Muscle layer of duodenum (tissue), 2 donors: ENCODE measurements around the gene SERINC3.

Experiments
- H3K27ac ChIP-seq: one replicate; pipeline ENCODE4 v1.7.0; 2013; ENCODE audit warnings: mild to moderate bottlenecking, low read length
- H3K27me3 ChIP-seq: one replicate; pipeline ENCODE4 v1.7.0; 2013; ENCODE audit warnings: low read depth, mild to moderate bottlenecking, control low read depth, low read length
- H3K36me3 ChIP-seq, 2 donors: one replicate each; pipeline ENCODE4 v1.7.0; 2013; ENCODE audit warnings: low read length in 2 of 2, control low read depth in 1 of 2, mild to moderate bottlenecking in 1 of 2; ENCODE audit not compliant: insufficient read depth in 2 of 2, control insufficient read depth in 1 of 2
- H3K4me1 ChIP-seq, 2 donors: one replicate each; pipeline ENCODE4 v1.7.0; 2013; ENCODE audit warnings: low read length in 2 of 2, mild to moderate bottlenecking in 2 of 2, control low read depth in 1 of 2, moderate library complexity in 1 of 2; ENCODE audit not compliant: insufficient read depth in 2 of 2, control insufficient read depth in 1 of 2
- H3K4me3 ChIP-seq, 2 donors: one replicate each; pipeline ENCODE4 v1.7.0; 2013; ENCODE audit warnings: low read length in 2 of 2, low read depth in 1 of 2, mild to moderate bottlenecking in 1 of 2
- H3K9me3 ChIP-seq, 2 donors: one replicate each; pipeline ENCODE4 v1.7.0; 2013; ENCODE audit warnings: low read length in 2 of 2, control low read depth in 1 of 2, mild to moderate bottlenecking in 1 of 2; ENCODE audit not compliant: control insufficient read depth in 1 of 2
- donor health status: healthy.

Gene SERINC3

GRCh38 chr20:44552568-44552949 lies 30.7 kb upstream of the SERINC3 start:
- H3K4me1 ChIP-seq = peaks cover 4 to 31% of the 10 kb centered on the region in 2 donors

DNA sequence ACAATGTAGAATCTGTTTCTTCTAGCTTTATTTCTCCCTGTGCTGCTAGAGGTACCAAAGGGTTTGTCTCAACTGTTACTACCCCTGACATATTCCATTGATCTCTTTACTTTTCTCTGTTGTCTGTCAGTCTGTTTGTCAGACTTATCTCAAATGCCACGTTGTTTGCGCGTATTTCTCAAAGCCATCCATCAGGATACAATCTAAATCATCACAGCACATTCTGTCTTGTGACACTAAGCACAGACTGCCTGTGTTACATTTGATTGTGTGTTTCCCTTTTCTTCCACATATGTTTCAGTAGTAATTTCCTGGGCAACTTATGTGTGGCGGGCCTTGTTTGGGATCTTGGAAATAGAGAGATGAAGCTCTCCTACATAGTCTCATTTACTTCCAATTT lies 30.2 kb upstream of the SERINC3 start:
- Histone ChIP-seq H3K27ac (peak overlapping the region; percentile 24), H3K4me1 (peaks cover 4 to 31% of the 10 kb centered on the region in 2 donors), H3K36me3 (no peaks in the 10 kb centered on the region), H3K27me3 (no peaks in the 10 kb centered on the region), H3K9me3 (no peaks in the 10 kb centered on the region), H3K4me3 (no peak overlapping the region)

More at GRCh38 chr20:44552568-44552949, 30.7 kb upstream of the SERINC3 start:
- peak overlapping the region; percentile 24 for H3K27ac ChIP-seq
- no peaks in the 10 kb centered on the region for H3K9me3 ChIP-seq
- no peaks in the 10 kb centered on the region for H3K36me3 ChIP-seq
- H3K4me3 ChIP-seq = no peak overlapping the region
- H3K27me3 ChIP-seq = no peaks in the 10 kb centered on the region

- H3K36me3 ChIP-seq = no peaks in the 10 kb centered on the region
- no peaks in the 10 kb centered on the region for H3K9me3 ChIP-seq
- H3K4me1 ChIP-seq = peaks cover 4 to 26% of the 10 kb centered on the region in 2 donors
- H3K27me3 ChIP-seq = no peaks in the 10 kb centered on the region
- H3K27ac ChIP-seq = no peak overlapping the region
- no peak overlapping the region for H3K4me3 ChIP-seq
Observed at GRCh38 chr20:44549123-44549522, 27.3 kb upstream of the SERINC3 start.

GRCh38 chr20:44547419-44547818 lies 25.5 kb upstream of the SERINC3 start:
- Histone ChIP-seq H3K27ac (no peak overlapping the region), H3K9me3 (no peaks in the 10 kb centered on the region), H3K36me3 (no peaks in the 10 kb centered on the region), H3K4me1 (peaks cover 8 to 25% of the 10 kb centered on the region in 2 donors), H3K27me3 (no peaks in the 10 kb centered on the region), H3K4me3 (no peak overlapping the region)

DNA sequence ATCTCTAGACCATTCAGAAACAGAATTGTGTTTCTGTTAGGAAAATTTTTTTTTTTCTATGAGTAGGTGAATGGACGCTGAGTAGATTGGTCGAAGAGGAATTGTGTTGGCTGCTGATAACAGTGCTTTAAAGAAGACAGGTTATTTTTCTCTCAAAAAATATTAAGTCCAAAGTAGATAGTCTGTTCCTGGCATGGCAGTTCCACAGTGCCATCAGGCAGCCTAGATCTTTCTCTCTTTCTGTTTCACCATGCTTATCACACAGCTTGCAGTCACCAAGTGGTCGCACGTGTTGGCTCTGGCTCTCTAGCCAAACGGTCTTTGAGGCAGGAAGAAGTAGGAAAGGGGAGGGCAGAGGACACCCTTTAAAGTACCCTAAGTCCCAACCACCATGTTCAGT lies 22.4 kb upstream of the SERINC3 start:
- H3K36me3 ChIP-seq = no peaks in the 10 kb centered on the region
- H3K27me3 ChIP-seq = no peaks in the 10 kb centered on the region
- H3K27ac ChIP-seq = no peak overlapping the region
- peaks cover 7 to 28% of the 10 kb centered on the region in 2 donors for H3K4me1 ChIP-seq
- H3K9me3 ChIP-seq = no peaks in the 10 kb centered on the region
- H3K4me3 ChIP-seq = no peak overlapping the region

DNA sequence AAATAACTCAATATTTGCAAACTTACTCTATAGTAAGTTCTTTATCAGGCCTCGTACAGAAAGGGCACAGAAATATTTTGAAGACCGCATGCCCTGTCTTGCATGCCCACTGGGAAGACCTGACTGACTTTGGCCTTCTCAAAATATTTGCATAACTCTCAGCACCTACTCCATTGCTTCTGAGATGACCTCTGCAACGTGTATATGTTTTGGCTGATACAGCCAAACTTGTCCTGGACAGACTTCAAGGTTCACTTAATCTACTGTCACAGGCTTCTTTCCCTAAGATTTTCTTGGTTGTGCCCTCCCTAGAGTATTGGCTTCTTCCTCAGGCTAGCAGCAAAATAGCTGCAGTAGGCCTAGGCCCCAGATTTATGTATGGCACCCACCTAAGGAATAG lies 21.5 kb upstream of the SERINC3 start:
- no peaks in the 10 kb centered on the region for H3K36me3 ChIP-seq
- H3K4me3 ChIP-seq = no peak overlapping the region
- H3K9me3 ChIP-seq = no peaks in the 10 kb centered on the region
- H3K4me1 ChIP-seq = peaks cover 7 to 24% of the 10 kb centered on the region in 2 donors
- no peak overlapping the region for H3K27ac ChIP-seq
- no peaks in the 10 kb centered on the region for H3K27me3 ChIP-seq

DNA sequence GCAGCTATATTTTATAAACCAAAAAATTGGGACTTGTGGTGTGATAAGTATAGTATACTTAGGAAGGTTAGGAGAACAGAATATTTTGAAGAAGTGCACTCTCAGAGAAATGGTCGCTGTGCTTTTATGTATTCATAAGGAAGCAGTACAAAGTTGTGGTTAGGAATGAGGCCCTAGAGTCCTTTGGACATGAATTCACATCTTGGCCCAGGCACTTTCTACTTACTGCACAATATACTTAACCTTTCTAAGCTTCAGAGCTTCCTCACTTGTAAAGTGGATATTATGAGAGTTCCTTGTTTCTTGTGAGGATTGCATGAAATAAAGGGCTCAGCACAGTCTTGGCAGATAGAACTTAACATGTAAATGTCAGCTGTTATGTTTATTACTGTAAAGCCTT lies 21.0 kb upstream of the SERINC3 start:
- Histone ChIP-seq H3K9me3 (no peaks in the 10 kb centered on the region), H3K27me3 (no peaks in the 10 kb centered on the region), H3K27ac (no peak overlapping the region), H3K4me3 (no peak overlapping the region), H3K36me3 (no peaks in the 10 kb centered on the region), H3K4me1 (peaks cover 7 to 21% of the 10 kb centered on the region in 2 donors)

DNA sequence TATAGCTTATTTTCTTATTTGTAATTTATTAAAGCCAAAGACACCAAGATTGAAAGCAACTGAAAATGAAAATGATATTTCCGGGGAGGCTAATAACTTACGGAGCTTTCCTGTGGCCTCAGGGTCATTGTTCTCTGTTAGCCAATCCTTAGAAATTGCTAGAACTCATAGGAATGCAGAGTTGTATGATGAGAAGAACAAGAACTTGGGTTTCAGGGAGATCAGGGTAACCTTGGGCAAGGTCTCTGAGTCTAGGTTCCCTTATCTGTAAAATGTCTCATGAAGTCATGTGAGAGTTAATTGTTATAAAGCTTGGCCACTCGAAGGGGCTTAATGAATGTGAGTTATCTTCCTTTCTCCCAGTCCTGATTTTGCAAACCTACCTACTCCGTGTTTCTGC lies 20.1 kb upstream of the SERINC3 start:
- Histone ChIP-seq H3K9me3 (no peaks in the 10 kb centered on the region), H3K36me3 (no peaks in the 10 kb centered on the region), H3K4me3 (no peak overlapping the region), H3K4me1 (peaks cover 7 to 21% of the 10 kb centered on the region in 2 donors), H3K27me3 (no peaks in the 10 kb centered on the region), H3K27ac (peak overlapping the region; percentile 19)

GRCh38 chr20:44540834-44541233 lies 19.0 kb upstream of the SERINC3 start:
- no peak overlapping the region for H3K4me3 ChIP-seq
- H3K4me1 ChIP-seq = peaks cover 7 to 30% of the 10 kb centered on the region in 2 donors
- H3K36me3 ChIP-seq = no peaks in the 10 kb centered on the region
- H3K27ac ChIP-seq = no peak overlapping the region
- H3K9me3 ChIP-seq = no peaks in the 10 kb centered on the region
- no peaks in the 10 kb centered on the region for H3K27me3 ChIP-seq

DNA sequence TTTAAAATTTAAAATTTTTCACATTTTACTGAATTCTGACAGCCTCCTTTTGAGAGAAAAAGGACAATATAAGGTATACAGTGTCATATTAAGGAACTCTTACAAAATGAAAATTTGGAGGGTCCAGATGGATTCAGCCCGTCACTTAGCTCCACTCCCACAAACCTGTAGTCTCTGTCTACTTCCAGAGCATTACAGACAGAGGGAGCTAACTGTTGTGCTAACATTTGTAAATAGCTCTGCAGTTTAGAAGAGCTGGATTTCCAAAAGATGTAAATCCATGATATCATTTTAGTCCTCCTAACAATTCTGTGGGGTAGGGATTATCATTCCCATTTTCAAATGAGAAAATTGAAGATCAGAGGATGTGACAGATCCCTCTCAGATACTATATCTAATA lies 16.1 kb upstream of the SERINC3 start:
- Histone ChIP-seq H3K27me3 (no peaks in the 10 kb centered on the region), H3K9me3 (no peaks in the 10 kb centered on the region), H3K36me3 (no peaks in the 10 kb centered on the region), H3K4me1 (peaks cover 1 to 31% of the 10 kb centered on the region in 2 donors), H3K4me3 (no peak overlapping the region), H3K27ac (no peak overlapping the region)

DNA sequence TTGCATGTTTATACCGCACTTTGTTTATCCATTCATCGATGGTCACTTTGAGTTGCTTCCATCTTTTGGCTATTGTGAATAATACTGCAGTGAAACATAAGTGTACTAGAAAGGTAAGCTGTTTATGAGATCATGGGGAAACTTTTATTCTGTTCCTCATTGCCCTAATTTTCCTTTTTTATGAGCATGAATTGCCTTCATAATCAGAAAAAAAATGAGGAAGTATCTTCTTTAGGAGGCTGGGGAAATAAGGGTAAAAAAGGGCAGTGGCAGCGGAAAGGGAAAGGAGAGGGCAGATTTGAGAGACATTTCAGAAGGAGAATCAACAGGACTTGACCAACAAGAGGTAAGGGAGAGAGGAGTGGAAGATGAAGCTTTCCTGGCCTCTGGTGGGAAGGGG lies 14.3 kb upstream of the SERINC3 start:
- Histone ChIP-seq H3K36me3 (no peaks in the 10 kb centered on the region), H3K4me3 (no peak overlapping the region)

GRCh38 chr20:44533928-44534327 lies 12.1 kb upstream of the SERINC3 start:
- H3K36me3 ChIP-seq = no peaks in the 10 kb centered on the region
- H3K9me3 ChIP-seq = no peaks in the 10 kb centered on the region
- H3K4me1 ChIP-seq = peaks cover 0 to 29% of the 10 kb centered on the region in 2 donors
- H3K27me3 ChIP-seq = no peaks in the 10 kb centered on the region
- no peak overlapping the region for H3K27ac ChIP-seq
- H3K4me3 ChIP-seq = no peak overlapping the region

More for the DNA sequence above, 14.3 kb upstream of the SERINC3 start:
- Histone ChIP-seq H3K9me3 (no peaks in the 10 kb centered on the region), H3K27me3 (no peaks in the 10 kb centered on the region), H3K27ac (no peak overlapping the region), H3K4me1 (peaks cover 0 to 31% of the 10 kb centered on the region in 2 donors)
